ENCODE data around the gene ILRUN.
A peak's percentile ranks its signal among the peaks of the same experiment; 100 is the strongest.
"Not testable (repeated sequence)": the region's sequence is repeated elsewhere in the genome, so short reads cannot be mapped to it uniquely, and the experiment has no call there.

ILRUN gene

GRCh38 chr6:34696739-34697543 lies at the start of gene ILRUN:
ILRUN (minus strand) TSS chr6:34696767; CDS start chr6:34696603, 164 bp downstream.
- peak; percentile 91 for DNase-seq (ENCODE audit: low spot score)

- peak; percentile 8 for DNase-seq (ENCODE audit: low spot score)
Measured at GRCh38 chr6:34745277-34746103, 48.9 kb upstream of the ILRUN start.

- DNase-seq (ENCODE audit: low spot score): not testable (repeated sequence)
Measured at GRCh38 chr6:34744294-34744647, 47.7 kb upstream of the ILRUN start.

- DNase-seq (ENCODE audit: low spot score): no peak
Measured at GRCh38 chr6:34743625-34744293, 47.2 kb upstream of the ILRUN start.

DNA sequence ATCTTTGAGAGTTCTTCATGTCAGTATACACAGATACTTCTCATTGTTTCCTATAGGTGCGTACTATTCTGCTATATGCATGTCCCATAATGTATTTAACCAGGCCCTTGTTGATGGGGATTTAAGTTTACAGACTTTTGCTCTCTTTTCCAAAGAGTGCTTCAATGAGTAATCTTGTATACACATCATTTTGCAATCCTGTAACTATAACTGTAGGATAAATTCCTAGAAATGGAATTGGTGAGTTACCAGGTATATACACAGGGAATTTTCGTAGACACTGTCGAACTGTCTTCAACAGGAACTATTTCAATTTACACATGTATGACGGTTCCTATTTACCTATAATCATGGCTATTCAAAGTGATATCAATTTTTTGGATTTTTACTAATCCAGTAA lies 45.5 kb upstream of the ILRUN start:
- no peak for DNase-seq (ENCODE audit: low spot score)

GRCh38 chr6:34736823-34737222 lies 40.3 kb upstream of the ILRUN start:
- DNase-seq (ENCODE audit: low spot score): no peak

DNA sequence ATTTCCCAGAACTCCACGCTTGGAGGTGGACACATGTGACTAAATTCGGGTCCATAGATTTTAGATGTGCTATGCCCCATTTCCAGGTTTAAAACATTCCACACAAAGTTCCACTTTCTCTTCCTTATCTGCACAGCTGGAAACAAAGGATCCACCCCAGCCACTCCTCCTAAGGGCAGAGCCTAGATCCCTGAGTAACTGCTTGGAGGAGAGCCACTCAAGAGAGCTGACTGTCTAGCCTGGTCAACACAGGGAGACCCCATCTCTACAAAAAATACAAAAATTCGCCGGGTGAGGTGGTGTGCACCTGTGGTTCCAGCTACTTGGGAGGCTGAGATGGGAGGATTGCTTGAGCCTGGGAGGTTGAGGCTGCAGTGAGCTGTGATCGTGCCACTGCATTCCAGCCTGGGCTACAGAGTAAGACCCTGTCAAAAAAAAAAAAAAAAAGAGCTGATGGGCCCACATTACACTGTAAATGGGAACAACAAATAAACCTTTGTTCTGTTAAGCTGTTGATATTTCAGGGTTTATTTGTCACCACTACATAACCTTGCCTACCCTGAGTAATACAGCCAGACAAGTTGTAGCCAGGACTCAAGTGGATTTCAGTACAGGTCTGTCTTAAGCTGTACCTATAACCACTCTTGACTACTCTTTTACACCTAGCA lies 35.0 kb upstream of the ILRUN start:
- no peak for DNase-seq (ENCODE audit: low spot score)

DNA sequence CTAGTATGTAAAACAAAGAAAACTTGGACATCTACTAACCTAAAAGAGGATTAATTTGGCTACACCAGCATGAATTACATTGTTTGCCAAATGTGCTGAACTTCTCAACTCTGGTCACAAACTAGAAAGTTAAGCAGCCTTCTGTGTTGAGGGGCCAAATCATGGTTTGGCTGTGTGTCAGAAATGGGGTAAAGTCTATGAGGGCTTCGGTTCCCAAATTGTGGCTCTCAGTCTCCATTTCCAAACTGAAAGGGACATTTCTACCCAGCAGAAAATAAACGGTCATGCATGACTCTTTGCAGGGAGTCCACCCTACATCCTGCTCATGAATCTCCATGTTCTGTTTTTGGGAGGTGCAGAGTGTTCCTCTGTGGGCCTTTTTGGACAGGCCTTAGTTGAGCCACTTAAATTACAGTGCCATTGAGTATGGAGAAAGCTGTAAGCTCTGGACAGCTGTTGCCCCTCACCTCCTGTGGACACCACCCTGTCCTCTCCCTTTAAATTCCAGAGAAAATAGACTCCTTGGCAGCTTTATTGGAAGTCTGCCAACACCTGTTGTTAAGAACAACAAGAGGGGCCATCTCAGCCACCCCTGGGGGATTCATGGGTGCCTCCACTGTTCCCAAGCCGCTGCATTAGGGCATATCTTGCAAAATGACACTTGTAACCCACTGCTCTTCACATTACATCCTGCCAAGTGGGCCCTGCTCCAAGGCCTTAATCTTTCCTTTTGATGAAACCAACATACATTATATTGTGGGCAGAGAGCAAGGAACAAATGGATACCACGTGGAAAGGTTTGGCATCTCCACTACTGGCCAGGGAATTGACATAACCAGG lies 33.3 kb upstream of the ILRUN start:
- no peak for DNase-seq (ENCODE audit: low spot score)

GRCh38 chr6:34726055-34726454 lies 29.5 kb upstream of the ILRUN start:
- DNase-seq (ENCODE audit: low spot score): no peak

- peak; percentile 11 for DNase-seq (ENCODE audit: low spot score)
Measured at GRCh38 chr6:34723203-34723602, 26.6 kb upstream of the ILRUN start.

GRCh38 chr6:34722451-34722850 lies 25.9 kb upstream of the ILRUN start:
- DNase-seq (ENCODE audit: low spot score): no peak

GRCh38 chr6:34720160-34720559 lies 23.6 kb upstream of the ILRUN start:
- not testable (repeated sequence) for DNase-seq (ENCODE audit: low spot score)

DNA sequence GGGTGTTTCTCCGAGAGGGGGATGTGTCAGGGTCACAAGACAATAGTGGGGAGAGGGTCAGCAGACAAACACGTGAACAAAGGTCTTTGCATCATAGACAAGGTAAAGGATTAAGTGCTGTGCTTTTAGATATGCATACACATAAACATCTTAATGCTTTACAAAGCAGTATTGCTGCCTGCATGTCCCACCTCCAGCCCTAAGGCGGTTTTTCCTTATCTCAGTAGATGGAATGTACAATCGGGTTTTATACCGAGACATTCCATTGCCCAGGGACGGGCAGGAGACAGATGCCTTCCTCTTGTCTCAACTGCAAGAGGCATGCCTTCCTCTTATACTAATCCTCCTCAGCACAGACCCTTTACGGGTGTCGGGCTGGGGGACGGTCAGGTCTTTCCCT lies 23.1 kb upstream of the ILRUN start:
- DNase-seq (ENCODE audit: low spot score): not testable (repeated sequence)

DNA sequence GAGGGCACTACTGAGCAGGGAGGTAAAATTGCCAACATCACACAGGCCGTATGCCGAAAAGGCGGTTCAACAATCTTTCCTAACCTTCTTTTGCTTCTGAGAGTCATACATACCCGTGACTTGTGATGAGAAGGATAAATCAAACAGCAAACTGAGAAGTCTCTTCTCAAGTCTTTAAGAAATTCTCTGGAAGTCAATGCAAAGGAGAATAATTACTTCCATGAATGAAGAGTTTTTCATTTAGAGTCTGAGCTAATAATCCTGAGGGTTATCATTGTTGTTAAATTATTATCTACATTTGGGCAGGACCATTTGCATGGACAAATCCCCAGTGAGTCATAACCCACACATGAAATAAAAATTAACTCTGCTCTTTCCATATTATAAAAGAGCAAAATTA lies 22.4 kb upstream of the ILRUN start:
- DNase-seq (ENCODE audit: low spot score): no peak

DNA sequence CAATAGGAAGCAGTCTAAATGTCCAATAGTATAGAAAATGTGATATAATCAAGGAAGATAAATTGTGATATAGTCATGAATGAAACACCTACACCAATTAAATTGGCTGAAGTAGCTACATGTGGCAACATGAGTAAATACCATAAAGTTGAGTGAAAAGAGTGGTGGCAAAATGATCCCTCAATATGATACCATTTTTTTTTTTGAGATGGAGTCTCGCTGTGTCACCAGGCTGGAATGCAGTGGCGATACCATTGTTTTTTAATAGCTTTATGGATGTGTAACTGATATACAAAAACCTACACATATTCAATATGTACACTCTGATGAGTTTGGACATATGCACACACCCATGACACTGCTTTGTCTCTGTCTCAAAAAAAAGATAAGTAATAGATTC lies 20.9 kb upstream of the ILRUN start:
- DNase-seq (ENCODE audit: low spot score): no peak

DNA sequence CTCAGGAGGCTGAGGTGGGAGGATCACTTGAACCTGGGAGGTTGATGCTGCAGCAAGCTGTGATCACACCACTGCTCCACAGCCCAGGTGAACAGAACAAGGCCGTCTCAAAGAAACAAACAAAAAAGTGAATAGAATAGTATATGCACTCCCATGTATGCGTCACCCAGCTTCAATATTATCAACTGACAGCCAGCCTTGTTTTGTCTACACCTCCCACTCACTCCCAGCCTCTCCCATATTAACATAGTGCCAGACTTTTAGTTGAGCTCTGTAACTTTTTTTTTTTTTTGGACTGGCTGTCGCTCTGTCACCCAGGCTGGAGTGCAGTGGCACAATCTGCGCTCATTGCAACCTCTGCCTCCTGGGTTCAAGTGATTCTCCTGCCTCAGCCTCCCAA lies 18.1 kb upstream of the ILRUN start:
- no peak for DNase-seq (ENCODE audit: low spot score)

GRCh38 chr6:34712881-34713280 lies 16.3 kb upstream of the ILRUN start:
- DNase-seq (ENCODE audit: low spot score): not testable (repeated sequence)

DNA sequence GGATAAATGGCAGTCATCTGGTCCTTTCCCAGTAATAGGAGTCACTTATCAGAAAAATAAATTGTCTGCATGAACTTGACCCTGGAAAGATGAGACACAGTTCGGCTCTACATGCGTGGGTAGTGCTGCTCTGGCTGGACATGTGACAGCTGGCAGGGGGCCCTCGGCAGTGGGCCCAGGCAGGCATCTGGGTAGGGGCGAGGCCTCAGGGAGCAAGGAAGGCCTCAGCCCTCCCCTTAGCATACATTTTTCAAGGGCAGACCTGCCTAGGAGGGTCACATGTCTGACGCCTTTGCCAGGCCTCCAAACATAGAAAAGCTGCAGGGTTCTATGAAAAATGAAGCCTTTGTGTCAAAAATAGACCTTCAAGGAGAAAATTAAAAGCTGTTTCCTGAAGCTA lies 12.8 kb upstream of the ILRUN start:
- peak; percentile 16 for DNase-seq (ENCODE audit: low spot score)

- no peak for DNase-seq (ENCODE audit: low spot score)
Measured at GRCh38 chr6:34705241-34705640, 8.7 kb upstream of the ILRUN start.

DNA sequence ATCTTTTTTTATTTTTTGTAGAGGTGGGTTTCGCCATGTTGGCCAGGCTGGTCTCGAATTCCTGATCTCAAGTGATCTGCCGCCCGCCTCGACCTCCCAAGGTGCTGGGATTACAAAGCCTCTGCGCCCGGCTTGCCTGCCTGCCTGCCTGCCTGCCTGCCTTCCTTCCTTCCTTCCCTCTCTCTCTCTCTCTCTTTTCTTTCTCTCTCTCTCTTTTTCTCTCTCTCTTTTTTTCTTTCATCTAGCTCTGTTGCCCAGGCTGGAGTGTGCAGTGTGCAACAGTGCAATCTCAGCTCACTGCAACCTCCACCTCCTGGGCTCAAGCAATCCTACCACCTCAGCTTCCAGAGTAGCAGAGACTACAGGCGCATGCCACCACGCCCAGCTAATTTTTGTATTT lies 4.6 kb upstream of the ILRUN start:
- no peak for DNase-seq (ENCODE audit: low spot score)

DNA sequence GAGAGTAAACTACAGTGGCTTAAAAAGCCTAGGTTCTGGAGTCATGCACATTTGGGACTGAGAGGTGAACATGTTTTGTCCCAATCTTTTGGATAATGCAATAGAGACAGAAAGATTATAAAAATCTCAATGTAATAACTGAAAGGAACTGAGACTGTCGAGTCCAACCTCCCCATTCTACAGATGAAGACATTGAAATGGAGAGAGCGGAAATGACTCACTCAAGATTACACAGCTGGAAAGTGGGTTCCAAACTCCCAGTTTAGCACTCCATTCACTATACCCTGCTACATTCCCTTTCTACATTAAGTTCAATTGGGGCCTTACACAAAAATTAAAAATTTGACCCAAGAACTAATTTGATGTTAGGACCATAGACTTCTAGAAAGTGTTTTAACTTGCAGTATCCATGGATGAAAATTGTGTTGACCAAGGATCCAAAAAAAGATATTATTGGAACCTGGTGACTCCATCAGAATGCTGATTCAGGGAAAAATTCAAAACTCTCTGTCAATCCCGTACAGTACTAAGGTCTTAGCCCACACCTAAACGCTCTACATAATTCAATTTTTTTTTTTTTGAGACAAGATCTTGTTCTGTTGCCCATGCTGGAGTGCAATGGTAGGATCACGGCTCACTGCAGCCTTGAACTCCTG lies 1.5 kb upstream of the ILRUN start:
- no peak for DNase-seq (ENCODE audit: low spot score)

All from hepatic stellate cell (primary cell).